HG03571 (cell line): Measurements from ENCODE around the gene CTXND1.
"Not testable (repeated sequence)": the region's sequence is repeated elsewhere in the genome, so short reads cannot be mapped to it uniquely, and the experiment has no call there.

ENCODE experiments used
- ATAC-seq: cut with Tn5 transposase; IDR thresholded peaks from one replicate; pipeline ENCODE4 v1.9.1; 2021; ENCODE audit not compliant: unreplicated experiment

Gene CTXND1

GRCh38 chr15:80161468-80162016 is 90.5 kb downstream of the CTXND1 start:
- ATAC-seq = no peak

GRCh38 chr15:80160570-80161156 is 91.3 kb downstream of the CTXND1 start:
- peak; percentile 87 for ATAC-seq

GRCh38 chr15:80159811-80160569 is 92.0 kb downstream of the CTXND1 start:
- ATAC-seq = no peak

- no peak for ATAC-seq
Measured at GRCh38 chr15:80159301-80159700, 92.7 kb downstream of the CTXND1 start.

- ATAC-seq = no peak
Measured at GRCh38 chr15:80157215-80157614, 94.8 kb downstream of the CTXND1 start.

- no peak for ATAC-seq
Measured at GRCh38 chr15:80156176-80156720, 95.8 kb downstream of the CTXND1 start.

- not testable (repeated sequence) for ATAC-seq
Measured at GRCh38 chr15:80155378-80156175, 96.4 kb downstream of the CTXND1 start.

- no peak for ATAC-seq
Measured at GRCh38 chr15:80155001-80155377, 97.0 kb downstream of the CTXND1 start.

- no peak for ATAC-seq
Measured at GRCh38 chr15:80154336-80154735, 97.7 kb downstream of the CTXND1 start.

- ATAC-seq = no peak
Measured at GRCh38 chr15:80153900-80154299, 98.1 kb downstream of the CTXND1 start.

GRCh38 chr15:80152896-80153876 is 98.8 kb downstream of the CTXND1 start, which contains the start of gene FAH:
FAH (plus strand) TSS chr15:80152999; CDS start chr15:80153055, 56 bp downstream.
- peak; percentile 42 for ATAC-seq

- ATAC-seq = peak; percentile 52
Measured at GRCh38 chr15:80152180-80152895, 99.7 kb downstream of the CTXND1 start.

GRCh38 chr15:80151576-80151975 is 100.4 kb downstream of the CTXND1 start:
- no peak for ATAC-seq

GRCh38 chr15:80151148-80151547 is 100.9 kb downstream of the CTXND1 start:
- no peak for ATAC-seq
